Naive thymus-derived CD4-positive, alpha-beta T cell (primary cell): ENCODE measurements around the gene C1orf159. TPM values are rescaled to one million over a fixed set of nuclear protein-coding genes. Genes with fewer than 3 reads are reported as not detected.

Experiments used
- ATAC-seq: fragments of 150-1000 bp; cut with Tn5 transposase; 2 replicates; pipeline ENCODE4 v1.10.0; 2021; ENCODE audit warnings: mild to moderate bottlenecking, moderate library complexity
- CTCF ChIA-PET: fragments of 350-600 bp; sonication (Branson Sonifier 250); formaldehyde crosslinking; loops from one replicate; lab custom pipeline; 2021; ENCODE audit warnings: antibody characterized with exemption; lab: Charles Lee
- POLR2A ChIA-PET: fragments of 350-600 bp; sonication (Branson Sonifier 250); formaldehyde crosslinking; loops from one replicate; lab custom pipeline; 2021; ENCODE audit warnings: antibody characterized with exemption, inconsistent platforms; lab: Charles Lee
- DNase-seq, 9 donors: peaks; one replicate each; pipeline versions ENCODE4 v3.0.0 to v3.0.0-alpha.2; 2020 to 2022; ENCODE audit warnings: mixed read lengths in 1 of 9
- H3K27ac ChIP-seq: one replicate; pipeline ENCODE4 v1.7.0; 2013; ENCODE audit warnings: mild to moderate bottlenecking, low read depth, low read length, moderate library complexity
- H3K27me3 ChIP-seq, 2 donors: one replicate each; pipeline ENCODE4 v1.7.0; 2013; ENCODE audit warnings: low read length in 2 of 2, mild to moderate bottlenecking in 2 of 2, moderate library complexity in 2 of 2; ENCODE audit not compliant: control insufficient read depth in 2 of 2, insufficient read depth in 2 of 2
- H3K36me3 ChIP-seq, 3 experiments: 1 replicate in 2 of 3; 2 replicates in 1 of 3; pipeline ENCODE4 v1.7.0; 2013; ENCODE audit warnings: low read length in 3 of 3, mild to moderate bottlenecking in 3 of 3, moderate library complexity in 1 of 3; ENCODE audit not compliant: insufficient read depth in 3 of 3, control insufficient read depth in 2 of 3
- H3K4me1 ChIP-seq, 2 donors: one replicate each; pipeline ENCODE4 v1.7.0; 2013; ENCODE audit warnings: low read length in 2 of 2, mild to moderate bottlenecking in 2 of 2, moderate library complexity in 1 of 2; ENCODE audit not compliant: control insufficient read depth in 2 of 2, insufficient read depth in 2 of 2
- H3K4me3 ChIP-seq: 2 replicates; pipeline ENCODE4 v1.7.0; 2013; ENCODE audit warnings: mild to moderate bottlenecking, low read length
- H3K9me3 ChIP-seq, 3 experiments: 1 replicate in 2 of 3; 2 replicates in 1 of 3; pipeline ENCODE4 v1.7.0; 2013; ENCODE audit warnings: low read length in 3 of 3; ENCODE audit not compliant: control insufficient read depth in 2 of 3
- H3K27ac Mint-ChIP-seq, 9 donors: one replicate each; pipeline ENCODE4 v1.8.0; 2020 to 2022; ENCODE audit warnings: mixed read lengths in 9 of 9, mild to moderate bottlenecking in 8 of 9, moderate library complexity in 5 of 9, inconsistent platforms in 2 of 9
- H3K27me3 Mint-ChIP-seq, 5 donors: one replicate each; pipeline ENCODE4 v1.8.0; 2021 to 2022; ENCODE audit warnings: mixed read lengths in 5 of 5, mild to moderate bottlenecking in 1 of 5
- H3K36me3 Mint-ChIP-seq, 5 donors: one replicate each; pipeline ENCODE4 v1.8.0; 2020 to 2022; ENCODE audit warnings: mixed read lengths in 5 of 5, mild to moderate bottlenecking in 3 of 5, inconsistent platforms in 1 of 5
- H3K4me1 Mint-ChIP-seq, 7 donors: one replicate each; pipeline ENCODE4 v1.8.0; 2020 to 2022; ENCODE audit warnings: mixed read lengths in 7 of 7, mild to moderate bottlenecking in 3 of 7, inconsistent platforms in 1 of 7
- H3K4me3 Mint-ChIP-seq, 10 donors: one replicate each; pipeline ENCODE4 v1.8.0; 2020 to 2022; ENCODE audit warnings: mild to moderate bottlenecking in 10 of 10, mixed read lengths in 10 of 10, moderate library complexity in 6 of 10, inconsistent platforms in 2 of 10
- H3K9me3 Mint-ChIP-seq, 11 donors: one replicate each; pipeline ENCODE4 v1.8.0; 2020 to 2022; ENCODE audit warnings: mixed read lengths in 11 of 11, mild to moderate bottlenecking in 4 of 11, inconsistent platforms in 1 of 11, moderate library complexity in 1 of 11
- intact Hi-C, 2 donors: fragments of 100-400 bp; cut with micrococcal nuclease; formaldehyde crosslinking; loops; one replicate each; pipeline ENCODE4 v1.15.1; 2023
- polyA plus RNA-seq, 2 donors: library from polyadenylated mRNA; unstranded; fragments of 300-500 nt; fragmentation: Illumina TruSeq; gene quantifications; one replicate each; pipeline ENCODE4 v1.2.3, GENCODE V29; 2021
- total RNA-seq, 6 experiments: library from RNA in 5 of 6; stranded (reverse) in 5 of 6; gene quantifications; 1 replicate in 5 of 6; 2 replicates in 1 of 6; pipeline ENCODE4 v1.2.3 and lab custom pipeline; 2021 to 2026

The C1orf159 gene
- total and polyA plus RNA-seq, 7 experiments from 2014 or later, result 6.4 to 21.9 (median 19.2) TPM

GRCh38 chr1:1041873-1042272 is 74.0 kb downstream of the C1orf159 start:
- Mint-ChIP-seq H3K4me3 (peak overlapping the region in 3 of 10 donors; percentile 12 to 68 (median 21)), H3K27ac (no peak overlapping the region), H3K36me3 (peaks cover 0 to 5% (median 0%) of the 10 kb centered on the region in 5 donors), H3K9me3 (peaks cover 0 to 6% (median 0%) of the 10 kb centered on the region in 11 donors), H3K4me1 (peaks cover 5 to 18% (median 15%) of the 10 kb centered on the region in 7 donors), H3K27me3 (peaks cover 0 to 19% (median 0%) of the 10 kb centered on the region in 5 donors)
- Histone ChIP-seq H3K4me1 (peaks cover 6 to 14% of the 10 kb centered on the region in 2 donors), H3K4me3 (no peak overlapping the region), H3K27ac (no peak overlapping the region), H3K9me3 (no peaks in the 10 kb centered on the region), H3K36me3 (no peaks in the 10 kb centered on the region), H3K27me3 (no peaks in the 10 kb centered on the region)
- ATAC-seq, result no peak
- POLR2A ChIA-PET, result no interaction called here
- DNase-seq, result no peak
- intact Hi-C loops, result loop anchor here in 1 of 2 donors (2.0 kb wide), 2 partner anchors 21 to 75 kb away; partner anchors contain the start of genes AGRN and C1orf159
- CTCF ChIA-PET, result no interaction called here

DNA sequence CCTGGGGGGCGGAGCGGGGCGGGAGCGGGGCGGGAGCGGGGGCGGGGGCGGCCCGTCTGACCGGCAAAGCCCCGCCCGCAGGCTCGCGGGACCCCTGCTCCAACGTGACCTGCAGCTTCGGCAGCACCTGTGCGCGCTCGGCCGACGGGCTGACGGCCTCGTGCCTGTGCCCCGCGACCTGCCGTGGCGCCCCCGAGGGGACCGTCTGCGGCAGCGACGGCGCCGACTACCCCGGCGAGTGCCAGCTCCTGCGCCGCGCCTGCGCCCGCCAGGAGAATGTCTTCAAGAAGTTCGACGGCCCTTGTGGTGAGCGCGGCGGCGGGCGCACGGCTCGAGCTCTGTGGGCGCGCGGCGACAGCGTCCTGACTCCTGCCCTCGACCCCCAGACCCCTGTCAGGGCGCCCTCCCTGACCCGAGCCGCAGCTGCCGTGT is 74.8 kb downstream of the C1orf159 start:
- no peak overlapping the region for H3K27ac ChIP-seq
- ChIA-PET POLR2A (interaction anchor here (1.2 to 1.6 kb wide), 3 partner anchors 22 to 30 kb away, joined by 3 to 4 read pairs (median 4); no protein-coding TSS in a partner anchor), CTCF (no interaction called here)
- H3K27me3 ChIP-seq, result no peaks in the 10 kb centered on the region
- H3K27me3 Mint-ChIP-seq, result peaks cover under 1 to 19% (median 2%) of the 10 kb centered on the region in 5 donors
- no peaks in the 10 kb centered on the region for H3K36me3 ChIP-seq
- peaks cover 0 to 6% (median 0%) of the 10 kb centered on the region in 11 donors for H3K9me3 Mint-ChIP-seq
- peak overlapping the region in 1 of 10 donors; percentile 68 for H3K4me3 Mint-ChIP-seq
- intact Hi-C loops, result loop anchor here in 1 of 2 donors (2.0 kb wide), 2 partner anchors 20 to 76 kb away; partner anchors contain the start of genes AGRN and C1orf159
- peaks cover 0 to 5% (median 0%) of the 10 kb centered on the region in 5 donors for H3K36me3 Mint-ChIP-seq
- peaks cover 5 to 18% (median 15%) of the 10 kb centered on the region in 7 donors for H3K4me1 Mint-ChIP-seq
- peak in 1 of 9 donors; percentile 30 for DNase-seq
- ATAC-seq, result no peak
- H3K9me3 ChIP-seq, result no peaks in the 10 kb centered on the region
- H3K4me3 ChIP-seq, result no peak overlapping the region
- H3K4me1 ChIP-seq, result peaks cover 6 to 14% of the 10 kb centered on the region in 2 donors
- H3K27ac Mint-ChIP-seq, result no peak overlapping the region

DNA sequence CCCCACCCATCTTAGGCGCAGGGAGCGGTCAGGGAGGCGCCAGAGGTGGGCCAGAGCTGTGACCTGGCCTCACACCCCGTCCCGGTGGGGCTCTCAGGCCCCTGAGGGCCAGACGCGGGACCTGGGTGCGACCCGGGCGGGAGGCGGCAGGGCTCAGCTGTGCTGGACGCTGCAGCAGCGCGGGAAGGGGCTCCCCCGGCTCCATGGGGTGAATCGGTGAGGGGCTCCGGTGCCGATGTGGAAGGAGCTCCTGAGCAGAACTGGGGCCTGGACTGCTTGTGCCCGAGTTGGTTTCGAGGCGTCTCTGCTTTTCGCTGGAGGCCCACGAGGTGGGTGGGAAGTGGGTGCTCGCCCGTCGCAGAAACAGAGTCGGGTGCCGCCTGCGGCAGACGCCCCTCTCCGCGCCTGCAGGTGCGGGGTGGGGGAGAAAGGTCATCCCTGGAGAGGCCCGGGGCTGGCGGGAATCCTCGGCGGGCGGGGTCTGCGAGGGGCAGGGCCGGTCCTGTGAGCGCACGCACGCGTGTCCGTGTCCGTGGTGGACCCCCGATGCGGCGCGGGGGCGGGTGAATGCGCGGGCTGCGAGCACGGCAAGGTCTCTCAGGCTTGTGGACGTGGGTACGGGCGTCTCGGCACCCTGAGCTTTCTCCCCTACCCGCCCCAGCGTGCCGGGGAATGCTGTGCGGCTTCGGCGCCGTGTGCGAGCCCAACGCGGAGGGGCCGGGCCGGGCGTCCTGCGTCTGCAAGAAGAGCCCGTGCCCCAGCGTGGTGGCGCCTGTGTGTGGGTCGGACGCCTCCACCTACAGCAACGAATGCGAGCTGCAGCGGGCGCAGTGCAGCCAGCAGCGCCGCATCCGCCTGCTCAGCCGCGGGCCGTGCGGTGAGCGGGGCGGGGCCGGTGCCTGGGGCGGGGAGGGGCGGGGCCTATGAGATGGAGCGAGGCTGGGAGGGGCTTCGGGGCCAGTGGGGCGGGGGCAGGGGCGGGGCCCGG is 75.6 kb downstream of the C1orf159 start:
- peaks cover 5 to 18% (median 15%) of the 10 kb centered on the region in 7 donors for H3K4me1 Mint-ChIP-seq
- ChIA-PET CTCF (interaction anchor here (0.8 kb wide), 1 partner anchor 19 kb away, joined by 5 read pairs; no protein-coding TSS in a partner anchor), POLR2A (interaction anchor here (1.1 to 1.6 kb wide), 4 partner anchors 21 to 64 kb away, joined by 3 to 4 read pairs (median 4); no protein-coding TSS in a partner anchor)
- peak overlapping the region; percentile 35 for H3K27ac ChIP-seq
- H3K4me3 ChIP-seq, result peak overlapping the region; percentile 52
- H3K27me3 Mint-ChIP-seq, result peaks cover 3 to 27% (median 5%) of the 10 kb centered on the region in 5 donors
- H3K9me3 ChIP-seq, result no peaks in the 10 kb centered on the region
- no peaks in the 10 kb centered on the region for H3K36me3 ChIP-seq
- no peaks in the 10 kb centered on the region for H3K27me3 ChIP-seq
- intact Hi-C loops, result loop anchor here (1.0 to 2.0 kb wide), 6 partner anchors 19 to 77 kb away; partner anchors contain the start of genes C1orf159 (in 2 of the 2) and AGRN (in 1 of the 2)
- ATAC-seq (peak; percentile 93), DNase-seq (peak; percentile 69 to 84 (median 81))
- peak overlapping the region in 7 of 9 donors; percentile 25 to 56 (median 41) for H3K27ac Mint-ChIP-seq
- peak overlapping the region; percentile 71 to 86 (median 80) for H3K4me3 Mint-ChIP-seq
- H3K9me3 Mint-ChIP-seq, result peaks cover 0 to 6% (median 0%) of the 10 kb centered on the region in 11 donors
- H3K36me3 Mint-ChIP-seq, result peaks cover 0 to 5% (median 0%) of the 10 kb centered on the region in 5 donors
- peaks cover 6 to 14% of the 10 kb centered on the region in 2 donors for H3K4me1 ChIP-seq

- Histone ChIP-seq H3K27ac (no peak overlapping the region), H3K4me1 (peaks cover 6 to 14% of the 10 kb centered on the region in 2 donors), H3K27me3 (peaks cover 0 to 4% of the 10 kb centered on the region in 2 donors), H3K9me3 (no peaks in the 10 kb centered on the region), H3K36me3 (no peaks in the 10 kb centered on the region), H3K4me3 (peak overlapping the region; percentile 52)
- intact Hi-C loops, result no loop called here
- H3K36me3 Mint-ChIP-seq, result peaks cover 0 to 5% (median 0%) of the 10 kb centered on the region in 5 donors
- POLR2A ChIA-PET, result interaction anchor here (0.6 to 1.6 kb wide), 3 partner anchors 20 to 117 kb away, joined by 3 to 4 read pairs (median 3); no protein-coding TSS in a partner anchor
- CTCF ChIA-PET, result interaction anchor here (0.8 kb wide), 1 partner anchor 18 kb away, joined by 5 read pairs; no protein-coding TSS in a partner anchor
- peak overlapping the region; percentile 71 to 86 (median 80) for H3K4me3 Mint-ChIP-seq
- peaks cover 3 to 31% (median 5%) of the 10 kb centered on the region in 5 donors for H3K27me3 Mint-ChIP-seq
- peak overlapping the region in 8 of 9 donors; percentile 21 to 56 (median 34) for H3K27ac Mint-ChIP-seq
- peaks cover 0 to 4% (median 0%) of the 10 kb centered on the region in 11 donors for H3K9me3 Mint-ChIP-seq
- H3K4me1 Mint-ChIP-seq, result peaks cover 5 to 18% (median 15%) of the 10 kb centered on the region in 7 donors
- DNase-seq (no peak), ATAC-seq (no peak)
Measured at GRCh38 chr1:1039145-1039910, 76.6 kb downstream of the C1orf159 start.

DNA sequence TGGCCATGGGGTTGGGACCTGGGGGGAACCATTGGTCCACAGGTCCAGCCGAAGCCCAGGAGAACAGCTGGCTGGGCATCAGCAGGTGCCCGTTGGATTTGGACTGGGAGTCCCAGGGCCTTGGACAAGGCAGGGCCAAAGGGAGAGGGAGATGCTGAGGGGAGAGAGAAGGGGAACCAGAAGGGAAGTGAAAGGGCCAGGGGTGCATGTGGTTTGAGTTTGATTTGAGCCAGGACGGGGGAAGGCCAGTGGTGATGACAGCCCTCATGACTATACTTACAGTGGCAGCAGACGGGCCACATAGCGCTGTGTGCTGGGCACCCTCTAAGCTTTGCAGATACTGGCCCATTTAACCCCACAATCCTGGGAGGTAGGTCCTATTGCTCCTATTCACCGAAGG is 77.2 kb downstream of the C1orf159 start:
- ChIA-PET POLR2A (interaction anchor here (0.6 kb wide), 1 partner anchor 118 kb away, joined by 3 read pairs; no protein-coding TSS in a partner anchor), CTCF (interaction anchor here (1.2 kb wide), 1 partner anchor 54 kb away, joined by 4 read pairs; no protein-coding TSS in a partner anchor)
- intact Hi-C loops, result no loop called here
- peaks cover 6 to 14% of the 10 kb centered on the region in 2 donors for H3K4me1 ChIP-seq
- DNase-seq (no peak), ATAC-seq (no peak)
- Mint-ChIP-seq H3K27me3 (peaks cover 3 to 33% (median 5%) of the 10 kb centered on the region in 5 donors), H3K4me3 (peak overlapping the region in 6 of 10 donors; percentile 37 to 84 (median 62)), H3K27ac (peak overlapping the region in 1 of 9 donors; percentile 38), H3K4me1 (peaks cover 5 to 18% (median 15%) of the 10 kb centered on the region in 7 donors), H3K9me3 (peaks cover 0 to 4% (median 0%) of the 10 kb centered on the region in 11 donors), H3K36me3 (peaks cover 0 to 5% (median 0%) of the 10 kb centered on the region in 5 donors)
- no peaks in the 10 kb centered on the region for H3K36me3 ChIP-seq
- peaks cover 0 to 7% of the 10 kb centered on the region in 2 donors for H3K27me3 ChIP-seq
- no peak overlapping the region for H3K27ac ChIP-seq
- H3K9me3 ChIP-seq, result no peaks in the 10 kb centered on the region
- H3K4me3 ChIP-seq, result no peak overlapping the region
